ENCODE measurements around the gene ENOX1. TPM values are rescaled to one million over a fixed set of nuclear protein-coding genes. Genes with fewer than 3 reads are reported as not detected.

Gene ENOX1
- total RNA-seq, 1 donor from 2014 or later = 2.0 TPM

- peaks cover 23% of the 10 kb centered on the region for H3K4me1 Mint-ChIP-seq (ENCODE audit: low read depth)
- no peak for DNase-seq (ENCODE audit: low spot score)
- no peaks in the 10 kb centered on the region for H3K36me3 Mint-ChIP-seq (ENCODE audit: low read depth)
- H3K4me3 Mint-ChIP-seq (ENCODE audit: unreplicated experiment) = no peak overlapping the region
- no peaks in the 10 kb centered on the region for H3K27me3 Mint-ChIP-seq (ENCODE audit: low read depth)
- no peak overlapping the region for H3K27ac Mint-ChIP-seq (ENCODE audit: unreplicated experiment)
- H3K9me3 Mint-ChIP-seq (ENCODE audit: low read depth) = no peaks in the 10 kb centered on the region
- no peak for TF ChIP-seq CTCF (IDR thresholded peaks at IDR 0.05)
Observed at GRCh38 chr13:43227721-43228120, 559.1 kb downstream of the ENOX1 start.

- no peak for DNase-seq (ENCODE audit: low spot score)
- no peaks in the 10 kb centered on the region for H3K9me3 Mint-ChIP-seq (ENCODE audit: low read depth)
- TF ChIP-seq CTCF (IDR thresholded peaks at IDR 0.05) = no peak
- no peak overlapping the region for H3K4me3 Mint-ChIP-seq (ENCODE audit: unreplicated experiment)
- no peak overlapping the region for H3K27ac Mint-ChIP-seq (ENCODE audit: unreplicated experiment)
- peaks cover 8% of the 10 kb centered on the region for H3K4me1 Mint-ChIP-seq (ENCODE audit: low read depth)
- H3K36me3 Mint-ChIP-seq (ENCODE audit: low read depth) = peaks cover 4% of the 10 kb centered on the region
- H3K27me3 Mint-ChIP-seq (ENCODE audit: low read depth) = no peaks in the 10 kb centered on the region
Observed at GRCh38 chr13:43223216-43223615, 563.6 kb downstream of the ENOX1 start.

- no peak overlapping the region for H3K27ac Mint-ChIP-seq (ENCODE audit: unreplicated experiment)
- no peaks in the 10 kb centered on the region for H3K9me3 Mint-ChIP-seq (ENCODE audit: low read depth)
- TF ChIP-seq CTCF (IDR thresholded peaks at IDR 0.05) = no peak
- DNase-seq (ENCODE audit: low spot score) = no peak
- peaks cover 8% of the 10 kb centered on the region for H3K4me1 Mint-ChIP-seq (ENCODE audit: low read depth)
- peaks cover 4% of the 10 kb centered on the region for H3K36me3 Mint-ChIP-seq (ENCODE audit: low read depth)
- H3K27me3 Mint-ChIP-seq (ENCODE audit: low read depth) = no peaks in the 10 kb centered on the region
- no peak overlapping the region for H3K4me3 Mint-ChIP-seq (ENCODE audit: unreplicated experiment)
Observed at GRCh38 chr13:43222086-43222485, 564.7 kb downstream of the ENOX1 start.

- Mint-ChIP-seq H3K36me3 (ENCODE audit: low read depth) (peaks cover 4% of the 10 kb centered on the region), H3K9me3 (ENCODE audit: low read depth) (no peaks in the 10 kb centered on the region), H3K27me3 (ENCODE audit: low read depth) (no peaks in the 10 kb centered on the region), H3K27ac (ENCODE audit: unreplicated experiment) (no peak overlapping the region), H3K4me1 (ENCODE audit: low read depth) (peaks cover 8% of the 10 kb centered on the region), H3K4me3 (ENCODE audit: unreplicated experiment) (no peak overlapping the region)
- no peak for DNase-seq (ENCODE audit: low spot score)
- TF ChIP-seq CTCF (IDR thresholded peaks at IDR 0.05) = no peak
Observed at GRCh38 chr13:43221611-43222010, 565.2 kb downstream of the ENOX1 start.

GRCh38 chr13:43220873-43221595, 565.7 kb downstream of the ENOX1 start:
- Mint-ChIP-seq H3K4me3 (ENCODE audit: unreplicated experiment) (no peak overlapping the region), H3K4me1 (ENCODE audit: low read depth) (peaks cover 8% of the 10 kb centered on the region), H3K36me3 (ENCODE audit: low read depth) (peaks cover 4% of the 10 kb centered on the region), H3K27me3 (ENCODE audit: low read depth) (no peaks in the 10 kb centered on the region), H3K9me3 (ENCODE audit: low read depth) (no peaks in the 10 kb centered on the region), H3K27ac (ENCODE audit: unreplicated experiment) (no peak overlapping the region)
- TF ChIP-seq CTCF (IDR thresholded peaks at IDR 0.05) = no peak
- DNase-seq (ENCODE audit: low spot score) = no peak
